Natural killer cell (primary cell): ENCODE results near the gene TMEM183A. TPM values are rescaled to one million over a fixed set of nuclear protein-coding genes. Genes with fewer than 3 reads are reported as not detected.

Experiments used
- ATAC-seq, 3 donors: fragments of 150-1000 bp in 2 of 3; fragments of 200-7000 bp in 1 of 3; cut with Tn5 transposase; 1 replicate in 1 of 3; 2 replicates in 2 of 3; pipeline ENCODE4 v1.10.0; 2021; ENCODE audit warnings: mild to moderate bottlenecking in 2 of 3, moderate library complexity in 2 of 3
- DNase-seq, 2 donors: peaks; one replicate each; pipeline versions ENCODE4 v3.0.0 to v3.0.0-alpha.2; 2013 to 2021; ENCODE audit warnings: mixed read lengths in 1 of 2
- H3K27ac ChIP-seq: one replicate; pipeline ENCODE4 v1.5.1; 2013; ENCODE audit warnings: mild to moderate bottlenecking, low read length
- H3K27me3 ChIP-seq: one replicate; pipeline ENCODE4 v1.6.1; 2013; ENCODE audit warnings: low read length; ENCODE audit not compliant: control insufficient read depth, insufficient read depth
- H3K36me3 ChIP-seq: one replicate; pipeline ENCODE4 v1.6.1; 2013; ENCODE audit warnings: low read length; ENCODE audit not compliant: control insufficient read depth, insufficient read depth
- H3K4me1 ChIP-seq: one replicate; pipeline ENCODE4 v1.6.1; 2013; ENCODE audit warnings: low read length; ENCODE audit not compliant: control insufficient read depth, insufficient read depth
- H3K4me3 ChIP-seq: one replicate; pipeline ENCODE4 v1.5.1; 2013; ENCODE audit warnings: low read length
- H3K9me3 ChIP-seq: one replicate; pipeline ENCODE4 v1.6.1; 2013; ENCODE audit warnings: low read length; ENCODE audit not compliant: control insufficient read depth, insufficient read depth
- H3K27ac Mint-ChIP-seq, 2 donors: one replicate each; pipeline ENCODE4 v1.8.0; 2022; ENCODE audit warnings: mild to moderate bottlenecking in 2 of 2, mixed read lengths in 2 of 2, moderate library complexity in 1 of 2
- H3K27me3 Mint-ChIP-seq, 2 donors: one replicate each; pipeline ENCODE4 v1.8.0; 2022; ENCODE audit warnings: low read depth in 2 of 2, mixed read lengths in 2 of 2
- H3K36me3 Mint-ChIP-seq: one replicate; pipeline ENCODE4 v1.8.0; 2022; ENCODE audit warnings: mixed read lengths
- H3K4me1 Mint-ChIP-seq, 2 donors: one replicate each; pipeline ENCODE4 v1.8.0; 2022; ENCODE audit warnings: mixed read lengths in 2 of 2
- H3K4me3 Mint-ChIP-seq: one replicate; pipeline ENCODE4 v1.8.0; 2022; ENCODE audit warnings: mild to moderate bottlenecking, moderate library complexity, mixed read lengths
- H3K9me3 Mint-ChIP-seq, 2 donors: one replicate each; pipeline ENCODE4 v1.8.0; 2022; ENCODE audit warnings: mixed read lengths in 2 of 2
- WGBS: methylation state at CpG from one replicate; pipeline ENCODE4 v1.1.7; 2013; ENCODE audit warnings: missing lambda C conversion rate; ENCODE audit not compliant: insufficient coverage; 5-methylcytosine and 5-hydroxymethylcytosine counted together
- intact Hi-C: fragments of 100-400 bp; cut with micrococcal nuclease; formaldehyde crosslinking; loops from one replicate; pipeline ENCODE4 v1.14.2; 2022
- total RNA-seq, 4 donors: library from RNA; stranded (reverse); fragments of 120-200 nt in 1 of 4; gene quantifications; one replicate each; pipeline versions ENCODE4 v1.2.3 to v1.2.4, GENCODE V29; 2013 to 2022
- TF ChIP-seq, protein P1 (sequence below): fragments of 200-600 bp; IDR thresholded peaks from one replicate; pipeline ENCODE4 v1.8.0; 2022; ENCODE audit warnings: antibody characterized with exemption

TMEM183A gene
- total RNA-seq, 3 donors from 2014 or later (not counting 1 experiment from before 2014, with no cell fraction given) = 127 to 147 (median 143) TPM

- Mint-ChIP-seq H3K27ac (no peak overlapping the region), H3K4me3 (no peak overlapping the region), H3K27me3 (peaks cover 8 to 14% of the 10 kb centered on the region in 2 donors), H3K4me1 (peaks cover 6% of the 10 kb centered on the region in 2 donors), H3K9me3 (no peaks in the 10 kb centered on the region), H3K36me3 (no peaks in the 10 kb centered on the region)
- intact Hi-C loops = loop anchor here (1.0 kb wide), 1 partner anchor 176 kb away; no protein-coding TSS in a partner anchor
- Histone ChIP-seq H3K9me3 (no peaks in the 10 kb centered on the region), H3K4me1 (no peaks in the 10 kb centered on the region), H3K4me3 (no peak overlapping the region), H3K36me3 (no peaks in the 10 kb centered on the region), H3K27ac (no peak overlapping the region), H3K27me3 (peaks cover 2% of the 10 kb centered on the region)
- 52% methylated on average over 9 of the region's 11 CpGs for WGBS
- TF ChIP-seq, protein P1, sequence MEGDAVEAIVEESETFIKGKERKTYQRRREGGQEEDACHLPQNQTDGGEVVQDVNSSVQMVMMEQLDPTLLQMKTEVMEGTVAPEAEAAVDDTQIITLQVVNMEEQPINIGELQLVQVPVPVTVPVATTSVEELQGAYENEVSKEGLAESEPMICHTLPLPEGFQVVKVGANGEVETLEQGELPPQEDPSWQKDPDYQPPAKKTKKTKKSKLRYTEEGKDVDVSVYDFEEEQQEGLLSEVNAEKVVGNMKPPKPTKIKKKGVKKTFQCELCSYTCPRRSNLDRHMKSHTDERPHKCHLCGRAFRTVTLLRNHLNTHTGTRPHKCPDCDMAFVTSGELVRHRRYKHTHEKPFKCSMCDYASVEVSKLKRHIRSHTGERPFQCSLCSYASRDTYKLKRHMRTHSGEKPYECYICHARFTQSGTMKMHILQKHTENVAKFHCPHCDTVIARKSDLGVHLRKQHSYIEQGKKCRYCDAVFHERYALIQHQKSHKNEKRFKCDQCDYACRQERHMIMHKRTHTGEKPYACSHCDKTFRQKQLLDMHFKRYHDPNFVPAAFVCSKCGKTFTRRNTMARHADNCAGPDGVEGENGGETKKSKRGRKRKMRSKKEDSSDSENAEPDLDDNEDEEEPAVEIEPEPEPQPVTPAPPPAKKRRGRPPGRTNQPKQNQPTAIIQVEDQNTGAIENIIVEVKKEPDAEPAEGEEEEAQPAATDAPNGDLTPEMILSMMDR = peak; percentile 38
- DNase-seq (no peak), ATAC-seq (peak in 1 of 3 donors; percentile 18)
These were observed 32.7 kb downstream of the TMEM183A start for GRCh38 chr1:203039609-203040512.

DNA sequence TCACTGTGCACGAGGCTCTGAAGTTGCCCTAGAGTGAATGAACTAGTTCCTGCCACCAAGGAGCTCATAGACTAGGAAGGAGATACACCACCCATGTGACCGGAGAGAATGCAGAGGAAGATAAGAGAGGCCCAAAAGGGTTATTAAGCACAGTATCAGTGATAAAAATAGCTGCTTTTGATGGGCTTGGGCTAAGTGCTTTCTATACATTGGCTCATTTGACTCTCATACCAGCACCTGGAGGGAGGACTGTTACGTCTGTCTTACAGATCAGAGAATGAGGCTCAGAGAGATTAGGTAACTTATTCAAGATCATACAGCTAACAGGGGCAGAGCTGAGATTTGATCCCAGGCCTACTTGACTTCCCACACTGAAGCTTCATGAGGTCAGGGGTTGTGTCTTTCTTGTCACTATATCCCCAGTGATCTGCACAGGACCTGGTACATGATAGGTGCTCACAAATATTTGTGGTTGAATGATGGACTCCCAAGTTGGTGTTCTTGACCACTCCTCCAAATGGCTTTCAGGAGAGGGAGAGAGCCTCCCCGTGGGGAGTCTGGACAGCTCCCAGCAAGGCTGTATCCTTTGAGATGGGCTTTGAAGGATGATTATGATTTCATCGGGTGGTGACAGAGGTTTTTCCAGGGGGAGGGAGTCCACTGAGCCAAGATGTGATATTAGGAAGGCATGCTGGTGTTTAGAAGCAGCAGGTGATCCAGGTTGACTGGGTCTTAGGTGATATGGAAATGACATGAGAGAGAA lies 33.5 kb downstream of the TMEM183A start:
- Mint-ChIP-seq H3K36me3 (no peaks in the 10 kb centered on the region), H3K9me3 (no peaks in the 10 kb centered on the region), H3K27ac (no peak overlapping the region), H3K4me3 (no peak overlapping the region), H3K27me3 (peaks cover 8 to 14% of the 10 kb centered on the region in 2 donors), H3K4me1 (peaks cover 6% of the 10 kb centered on the region in 2 donors)
- Histone ChIP-seq H3K36me3 (no peaks in the 10 kb centered on the region), H3K9me3 (no peaks in the 10 kb centered on the region), H3K4me1 (no peaks in the 10 kb centered on the region), H3K27me3 (peaks cover 2% of the 10 kb centered on the region), H3K27ac (no peak overlapping the region), H3K4me3 (no peak overlapping the region)
- TF ChIP-seq, protein P1 = no peak
- DNase-seq (no peak), ATAC-seq (no peak)
- intact Hi-C loops = no loop called here
- WGBS = 52% methylated on average over 5 of the region's 5 CpGs

GRCh38 chr1:203041351-203041932 lies 34.3 kb downstream of the TMEM183A start:
- intact Hi-C loops = no loop called here
- H3K9me3 Mint-ChIP-seq = no peaks in the 10 kb centered on the region
- TF ChIP-seq, protein P1 = no peak
- 75% methylated on average over 3 of the region's 3 CpGs for WGBS
- peaks cover 8 to 14% of the 10 kb centered on the region in 2 donors for H3K27me3 Mint-ChIP-seq
- Histone ChIP-seq H3K9me3 (no peaks in the 10 kb centered on the region), H3K4me1 (no peaks in the 10 kb centered on the region), H3K27me3 (peaks cover 2% of the 10 kb centered on the region), H3K36me3 (no peaks in the 10 kb centered on the region), H3K4me3 (no peak overlapping the region), H3K27ac (no peak overlapping the region)
- H3K36me3 Mint-ChIP-seq = no peaks in the 10 kb centered on the region
- no peak for DNase-seq
- ATAC-seq = no peak
- no peak overlapping the region for H3K27ac Mint-ChIP-seq
- no peak overlapping the region for H3K4me3 Mint-ChIP-seq
- H3K4me1 Mint-ChIP-seq = peaks cover 6% of the 10 kb centered on the region in 2 donors
